IPS DF 4.7 (cell line): ENCODE measurements around the gene IAH1.

Source experiments
- DNase-seq: peaks from one replicate; pipeline ENCODE4 v3.0.0-alpha.2; 2013; ENCODE audit warnings: low spot score; ENCODE audit errors: extremely low read depth

The IAH1 gene

GRCh38 chr2:9527995-9528787 is 53.8 kb downstream of the IAH1 start:
- no peak for DNase-seq

- no peak for DNase-seq
Observed at GRCh38 chr2:9532421-9532820, 58.1 kb downstream of the IAH1 start.

- no peak for DNase-seq
Observed at GRCh38 chr2:9533663-9534062, 59.3 kb downstream of the IAH1 start.

- DNase-seq: no peak
Observed at GRCh38 chr2:9535177-9535576, 60.8 kb downstream of the IAH1 start.

- no peak for DNase-seq
Observed at GRCh38 chr2:9536504-9536903, 62.2 kb downstream of the IAH1 start.

- no peak for DNase-seq
Observed at GRCh38 chr2:9538000-9538507, 63.7 kb downstream of the IAH1 start.
